Activated T-helper 17 cell treated with anti-CD3 and anti-CD28 coated beads, Interleukin-2, amount 50 U/mL, for 72 hours (primary cell): Measurements from ENCODE around the gene PLPP2. TPM values are rescaled to one million over a fixed set of nuclear protein-coding genes. Genes with fewer than 3 reads are reported as not detected.

Source experiments
- ATAC-seq: fragments of 150-1000 bp; cut with Tn5 transposase; replicated peaks from 2 replicates; pipeline ENCODE4 v1.10.0; 2021; ENCODE audit warnings: mild to moderate bottlenecking, moderate library complexity
- H3K27ac Mint-ChIP-seq: one replicate; pipeline ENCODE4 v1.8.0; 2022; ENCODE audit warnings: mixed read lengths
- H3K27me3 Mint-ChIP-seq: one replicate; pipeline ENCODE4 v1.8.0; 2022; ENCODE audit warnings: mixed read lengths
- H3K36me3 Mint-ChIP-seq: one replicate; pipeline ENCODE4 v1.8.0; 2022; ENCODE audit warnings: low read depth, mild to moderate bottlenecking, mixed read lengths
- H3K4me1 Mint-ChIP-seq: one replicate; pipeline ENCODE4 v1.8.0; 2022; ENCODE audit warnings: mixed read lengths
- H3K4me3 Mint-ChIP-seq: one replicate; pipeline ENCODE4 v1.8.0; 2022; ENCODE audit warnings: mild to moderate bottlenecking, mixed read lengths
- H3K9me3 Mint-ChIP-seq: one replicate; pipeline ENCODE4 v1.8.0; 2022; ENCODE audit warnings: mixed read lengths
- total RNA-seq, 2 donors: library from RNA; stranded (reverse); gene quantifications; one replicate each; pipeline ENCODE4 v1.2.3, GENCODE V29; 2022

PLPP2 gene
- total RNA-seq: 1 to 10 TPM; 1.3 to 3.8 TPM

DNA sequence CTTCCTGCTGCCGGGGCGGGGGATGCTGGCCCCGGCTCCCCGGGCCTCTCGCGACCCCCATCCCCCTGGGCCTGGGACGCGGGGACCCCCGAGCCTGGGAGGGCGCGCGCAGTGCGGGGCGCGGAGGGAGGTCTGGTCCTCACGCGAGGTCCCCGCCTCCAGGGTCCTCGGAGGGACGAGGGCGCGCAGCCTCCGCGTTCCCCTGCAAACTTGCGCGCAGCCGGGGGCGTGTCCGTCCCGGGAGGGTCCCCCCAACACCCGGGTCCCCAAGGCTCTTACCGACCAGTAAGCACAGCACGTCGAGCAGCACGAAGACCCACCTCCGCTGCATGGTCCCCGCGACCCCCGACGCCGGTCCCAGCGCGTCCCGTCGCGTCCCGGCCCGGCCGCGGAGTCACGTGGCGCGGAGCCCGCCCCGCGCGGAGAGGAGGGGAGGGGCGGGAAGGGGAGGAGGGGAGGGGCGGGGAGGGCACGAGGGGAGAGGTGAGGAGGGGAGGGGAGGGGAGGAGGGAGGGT is at the start of gene PLPP2:
TSS of gene PLPP2 (minus strand) at position 398 of the 516 bp plus-strand sequence. CDS start at position 331, 67 bp downstream.
- Mint-ChIP-seq H3K36me3 (no peaks in the 10 kb centered on the region), H3K4me3 (peak within 1 kb of the TSS; percentile 44), H3K4me1 (no peaks in the 10 kb centered on the region), H3K27ac (peak within 1 kb of the TSS; percentile 46), H3K27me3 (peaks cover 27% of the 10 kb centered on the region), H3K9me3 (no peaks in the 10 kb centered on the region)
- no peak for ATAC-seq

DNA sequence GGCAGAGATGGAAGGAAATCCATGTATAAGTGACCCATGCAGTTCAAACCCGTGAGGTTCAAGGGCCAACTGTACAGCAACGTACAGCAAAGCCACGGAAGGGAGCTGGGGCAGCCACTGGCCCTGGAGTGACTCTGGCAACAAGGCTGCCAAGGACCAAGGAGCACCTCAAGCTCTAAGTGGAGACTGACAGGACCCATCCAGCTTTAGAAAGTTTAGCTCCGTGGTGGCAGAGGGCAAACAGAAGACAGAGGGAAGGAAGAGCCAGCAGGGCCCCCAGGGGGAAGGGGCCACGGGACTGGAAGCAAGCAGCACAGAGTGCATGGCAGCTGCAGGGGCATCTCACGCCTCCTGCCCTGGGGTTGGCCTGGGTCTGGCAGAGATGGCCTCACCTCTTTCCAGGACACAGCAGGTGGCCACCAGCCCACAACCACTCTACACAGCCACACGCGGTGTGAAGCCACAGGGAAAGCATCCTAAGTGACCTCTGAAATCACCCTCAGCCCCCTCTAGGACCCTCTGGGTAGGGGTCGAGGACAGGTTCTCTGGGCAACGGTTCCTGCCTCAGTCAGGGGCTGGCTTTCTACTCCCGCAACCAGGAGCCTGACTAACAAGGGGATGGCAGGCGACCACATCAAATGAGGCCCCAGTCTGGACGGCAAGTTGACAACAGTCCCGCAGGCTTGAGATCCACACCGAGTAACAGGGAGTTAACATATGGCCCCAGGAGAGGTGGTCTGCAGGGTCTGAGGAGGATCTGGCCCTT is 49.6 kb upstream of the PLPP2 start:
- peak overlapping the region; percentile 80 for H3K27ac Mint-ChIP-seq
- peaks cover 33% of the 10 kb centered on the region for H3K4me1 Mint-ChIP-seq
- peaks cover 40% of the 10 kb centered on the region for H3K36me3 Mint-ChIP-seq
- H3K4me3 Mint-ChIP-seq: peak overlapping the region; percentile 32
- no peaks in the 10 kb centered on the region for H3K27me3 Mint-ChIP-seq
- no peak for ATAC-seq
- peaks cover 6% of the 10 kb centered on the region for H3K9me3 Mint-ChIP-seq

DNA sequence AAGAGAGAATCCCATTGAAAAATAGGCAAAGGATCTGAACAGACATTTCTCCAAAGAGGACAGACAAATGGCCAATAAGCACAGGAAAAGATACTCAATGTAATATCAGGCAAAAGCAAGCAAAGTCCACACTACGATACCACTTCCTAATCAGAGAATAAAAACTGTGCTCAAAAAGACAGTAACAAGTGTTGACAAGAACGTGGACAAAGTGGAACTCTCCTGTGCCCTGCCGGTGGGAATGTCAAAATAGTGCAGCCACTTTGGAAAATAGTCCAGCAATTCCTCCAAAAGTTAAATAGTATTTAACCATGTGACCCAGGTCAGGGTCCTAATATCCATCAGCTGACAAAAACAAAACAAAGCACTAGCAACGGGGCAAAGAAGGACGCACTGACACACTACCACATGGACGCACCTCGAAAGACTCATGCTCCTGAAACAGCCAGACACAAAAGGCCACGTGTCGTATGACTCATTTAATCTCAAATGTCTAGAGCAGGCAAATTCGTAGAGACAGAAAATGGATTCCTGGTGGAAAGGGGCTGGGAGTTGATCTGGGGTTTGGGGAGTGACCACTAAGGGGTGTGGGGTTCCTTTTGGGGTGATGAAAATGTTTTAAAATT is 48.2 kb upstream of the PLPP2 start:
- peaks cover 25% of the 10 kb centered on the region for H3K4me1 Mint-ChIP-seq
- no peak overlapping the region for H3K4me3 Mint-ChIP-seq

DNA sequence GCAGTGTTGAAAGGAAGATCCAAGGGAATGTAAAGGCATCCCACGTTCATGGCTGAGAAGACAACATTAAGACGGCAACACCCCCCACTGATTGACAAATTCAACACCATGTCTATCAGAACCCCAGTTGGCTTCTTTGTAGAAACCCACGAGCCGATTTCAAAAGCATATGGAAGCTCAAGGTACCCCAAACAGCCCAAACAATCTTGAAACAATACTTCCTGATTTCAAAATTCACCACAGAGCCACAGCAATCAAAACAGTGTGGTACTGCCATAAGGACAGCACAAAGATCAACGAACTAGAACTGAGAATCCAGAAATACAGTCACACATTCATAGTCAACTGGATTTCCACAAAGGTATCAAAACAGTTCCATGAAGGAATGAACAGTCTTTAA is 47.2 kb upstream of the PLPP2 start:
- no peak overlapping the region for H3K27ac Mint-ChIP-seq
- no peaks in the 10 kb centered on the region for H3K9me3 Mint-ChIP-seq
- H3K4me1 Mint-ChIP-seq: peaks cover 20% of the 10 kb centered on the region
- no peak overlapping the region for H3K4me3 Mint-ChIP-seq
- no peaks in the 10 kb centered on the region for H3K27me3 Mint-ChIP-seq
- peaks cover 49% of the 10 kb centered on the region for H3K36me3 Mint-ChIP-seq
- no peak for ATAC-seq

More for the DNA sequence above, 48.2 kb upstream of the PLPP2 start:
- peak; percentile 48 for ATAC-seq
- Mint-ChIP-seq H3K9me3 (no peaks in the 10 kb centered on the region), H3K27ac (no peak overlapping the region), H3K27me3 (no peaks in the 10 kb centered on the region), H3K36me3 (peaks cover 47% of the 10 kb centered on the region)

DNA sequence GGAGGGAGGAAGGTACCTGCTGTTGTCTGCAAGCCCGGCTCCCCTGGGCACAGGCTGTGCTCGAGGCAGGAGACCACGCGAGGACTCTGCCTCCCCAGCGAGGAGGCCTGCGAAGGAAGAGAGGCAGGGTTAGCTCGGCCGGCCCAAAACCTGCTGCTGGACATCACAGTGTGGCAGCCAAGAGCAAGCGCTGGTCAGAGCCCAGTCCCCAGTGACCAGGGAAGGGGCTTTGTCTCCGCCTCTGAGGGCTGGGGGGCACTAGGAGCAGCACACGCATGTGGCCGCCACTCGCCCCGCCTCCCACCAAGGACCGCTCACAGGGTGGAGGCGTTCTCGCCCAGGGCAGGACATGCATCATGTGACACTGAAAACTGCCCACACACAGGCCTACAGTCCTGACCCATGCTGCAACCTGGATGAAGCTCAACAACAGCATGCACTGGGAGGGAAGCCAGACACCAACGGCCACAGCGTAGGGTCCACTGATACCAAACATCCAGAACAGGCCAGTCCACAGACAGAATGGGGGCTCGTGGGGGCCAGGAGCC is 44.9 kb upstream of the PLPP2 start:
- H3K9me3 Mint-ChIP-seq: no peaks in the 10 kb centered on the region
- H3K27me3 Mint-ChIP-seq: no peaks in the 10 kb centered on the region
- no peak overlapping the region for H3K4me3 Mint-ChIP-seq
- no peak for ATAC-seq
- peaks cover 55% of the 10 kb centered on the region for H3K36me3 Mint-ChIP-seq
- peaks cover 19% of the 10 kb centered on the region for H3K4me1 Mint-ChIP-seq
- no peak overlapping the region for H3K27ac Mint-ChIP-seq

DNA sequence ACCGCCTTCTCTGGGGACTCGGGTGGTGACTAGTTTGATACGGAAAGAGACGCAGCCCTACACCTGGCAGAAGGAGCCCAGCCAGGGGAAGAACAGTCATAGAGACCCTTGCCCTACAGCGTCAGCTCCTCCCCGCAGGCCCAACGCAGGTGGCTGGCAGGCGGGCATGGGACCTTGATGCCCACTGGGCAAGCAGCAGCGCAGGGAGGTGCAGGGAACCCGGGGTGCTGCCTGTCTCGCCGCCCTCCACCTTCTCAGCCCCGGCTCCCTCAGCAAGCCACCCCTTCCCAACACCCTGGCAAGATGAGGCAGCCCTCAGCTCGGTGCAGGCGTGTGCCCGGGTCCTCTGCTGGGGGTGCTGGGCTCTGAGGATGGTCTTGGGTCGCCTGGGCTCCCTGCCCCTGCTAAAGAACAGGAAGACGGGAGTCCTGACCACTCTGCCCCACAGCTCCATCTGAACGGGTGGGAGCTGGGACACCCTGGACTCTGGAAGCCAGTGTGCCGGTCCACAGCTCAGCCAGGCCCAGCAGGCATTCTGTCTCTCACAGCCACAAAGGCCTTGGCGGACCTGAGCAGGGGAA is 44.4 kb upstream of the PLPP2 start:
- no peaks in the 10 kb centered on the region for H3K27me3 Mint-ChIP-seq
- ATAC-seq: no peak
- peaks cover 19% of the 10 kb centered on the region for H3K4me1 Mint-ChIP-seq
- H3K9me3 Mint-ChIP-seq: no peaks in the 10 kb centered on the region
- no peak overlapping the region for H3K27ac Mint-ChIP-seq
- no peak overlapping the region for H3K4me3 Mint-ChIP-seq
- H3K36me3 Mint-ChIP-seq: peaks cover 59% of the 10 kb centered on the region

DNA sequence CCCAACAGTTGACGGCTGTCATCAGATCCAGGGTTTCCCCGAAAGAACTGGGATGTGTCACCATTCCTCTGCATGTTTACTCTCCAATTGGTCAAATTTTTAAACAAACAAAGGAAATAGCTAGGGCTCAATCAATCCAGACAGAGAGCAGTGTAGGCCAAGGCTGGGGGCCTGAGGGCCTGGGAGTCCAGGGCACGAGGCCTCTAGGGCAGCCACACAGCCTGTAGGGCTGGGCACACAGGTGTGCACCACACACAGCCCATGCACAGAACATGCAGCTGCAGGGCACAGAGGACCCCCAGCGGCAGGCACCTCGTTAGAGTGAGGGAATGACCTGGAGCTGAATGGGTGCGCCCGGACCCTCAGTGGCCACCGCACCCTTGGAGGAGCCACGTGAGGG is 43.9 kb upstream of the PLPP2 start:
- no peak for ATAC-seq
- Mint-ChIP-seq H3K9me3 (no peaks in the 10 kb centered on the region), H3K36me3 (peaks cover 60% of the 10 kb centered on the region), H3K4me3 (no peak overlapping the region), H3K27me3 (no peaks in the 10 kb centered on the region), H3K4me1 (peaks cover 14% of the 10 kb centered on the region), H3K27ac (no peak overlapping the region)

DNA sequence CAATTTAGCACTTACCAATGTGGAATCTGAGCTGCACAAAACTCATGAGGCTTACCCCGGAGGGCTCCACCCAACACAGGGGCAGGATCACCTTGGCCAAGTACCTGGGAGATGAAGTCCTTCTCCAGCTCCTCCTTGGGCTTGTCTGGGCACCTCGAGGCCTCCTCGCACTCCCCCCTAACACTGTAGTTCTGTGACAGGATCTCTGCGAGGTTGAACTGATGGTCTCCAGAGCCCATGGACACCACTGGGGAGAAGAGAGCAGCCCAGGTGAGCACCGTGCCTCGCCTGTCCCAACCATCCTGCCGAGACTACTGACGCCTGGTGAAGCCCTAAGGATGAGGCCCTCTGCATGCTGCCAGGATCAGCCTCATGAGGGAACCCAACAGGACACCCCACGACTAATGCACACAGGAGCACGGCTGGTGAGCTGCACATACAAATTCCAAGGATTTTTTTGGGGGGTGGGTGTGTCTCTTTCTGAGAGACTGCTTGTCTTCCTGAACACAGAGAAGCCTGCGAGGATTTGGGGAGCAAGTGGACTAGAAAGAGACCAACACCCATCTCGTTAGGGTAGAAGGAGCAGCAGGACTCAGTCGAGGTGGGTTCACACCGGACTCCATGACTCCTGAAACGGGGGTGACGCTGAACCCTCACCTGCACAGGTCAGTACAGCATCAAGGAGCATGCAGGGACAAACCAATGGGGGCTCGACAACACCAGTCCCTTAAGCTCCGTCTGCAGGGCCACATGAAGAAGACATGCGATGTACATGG is 43.3 kb upstream of the PLPP2 start:
- ATAC-seq: no peak
- no peaks in the 10 kb centered on the region for H3K9me3 Mint-ChIP-seq
- H3K27me3 Mint-ChIP-seq: no peaks in the 10 kb centered on the region
- H3K27ac Mint-ChIP-seq: no peak overlapping the region
- H3K4me1 Mint-ChIP-seq: peaks cover 10% of the 10 kb centered on the region
- peaks cover 61% of the 10 kb centered on the region for H3K36me3 Mint-ChIP-seq
- H3K4me3 Mint-ChIP-seq: no peak overlapping the region

DNA sequence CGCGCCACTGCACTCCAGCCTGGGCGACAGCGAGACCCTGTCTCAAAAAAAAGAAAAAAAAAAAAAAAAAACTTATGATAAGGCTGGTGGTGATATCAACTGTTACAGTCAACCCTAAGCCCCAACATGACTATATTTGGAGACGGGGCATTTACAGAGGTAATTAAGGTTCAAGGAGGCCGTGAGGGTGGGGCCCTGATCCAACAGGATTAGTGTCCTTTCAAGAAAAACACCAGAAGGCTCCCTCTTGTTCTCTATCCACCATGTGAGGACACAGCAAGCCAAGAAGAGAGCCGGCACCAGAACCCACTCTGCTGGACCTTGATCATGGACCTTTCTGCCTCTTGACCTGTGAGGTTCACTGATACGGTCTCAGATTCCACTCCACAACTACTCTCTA is 39.3 kb upstream of the PLPP2 start:
- Mint-ChIP-seq H3K9me3 (no peaks in the 10 kb centered on the region), H3K27ac (no peak overlapping the region), H3K27me3 (no peaks in the 10 kb centered on the region), H3K4me1 (no peaks in the 10 kb centered on the region), H3K36me3 (peaks cover 76% of the 10 kb centered on the region), H3K4me3 (no peak overlapping the region)
- ATAC-seq: no peak

DNA sequence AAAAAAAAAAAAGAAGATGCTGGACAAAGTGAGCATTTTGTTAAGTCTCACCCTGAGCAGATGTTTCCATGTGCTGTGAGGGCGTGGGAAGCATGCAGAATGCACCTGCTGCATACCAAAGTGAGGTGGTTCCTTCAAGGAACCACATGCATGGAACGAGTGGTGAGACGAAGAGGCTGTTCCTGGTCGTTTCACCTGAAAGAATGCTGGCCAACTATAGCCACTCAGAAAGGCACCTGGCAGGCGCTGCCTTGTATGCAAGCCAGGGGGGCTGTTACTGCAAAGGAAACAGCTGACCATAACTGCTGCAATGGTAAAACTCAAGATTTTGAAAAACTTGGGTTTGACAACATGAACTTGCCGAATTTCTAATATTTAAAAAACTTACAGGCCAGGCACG is 38.7 kb upstream of the PLPP2 start:
- no peaks in the 10 kb centered on the region for H3K4me1 Mint-ChIP-seq
- H3K27me3 Mint-ChIP-seq: no peaks in the 10 kb centered on the region
- no peak for ATAC-seq
- no peak overlapping the region for H3K27ac Mint-ChIP-seq
- H3K9me3 Mint-ChIP-seq: no peaks in the 10 kb centered on the region
- H3K36me3 Mint-ChIP-seq: peaks cover 74% of the 10 kb centered on the region
- no peak overlapping the region for H3K4me3 Mint-ChIP-seq

DNA sequence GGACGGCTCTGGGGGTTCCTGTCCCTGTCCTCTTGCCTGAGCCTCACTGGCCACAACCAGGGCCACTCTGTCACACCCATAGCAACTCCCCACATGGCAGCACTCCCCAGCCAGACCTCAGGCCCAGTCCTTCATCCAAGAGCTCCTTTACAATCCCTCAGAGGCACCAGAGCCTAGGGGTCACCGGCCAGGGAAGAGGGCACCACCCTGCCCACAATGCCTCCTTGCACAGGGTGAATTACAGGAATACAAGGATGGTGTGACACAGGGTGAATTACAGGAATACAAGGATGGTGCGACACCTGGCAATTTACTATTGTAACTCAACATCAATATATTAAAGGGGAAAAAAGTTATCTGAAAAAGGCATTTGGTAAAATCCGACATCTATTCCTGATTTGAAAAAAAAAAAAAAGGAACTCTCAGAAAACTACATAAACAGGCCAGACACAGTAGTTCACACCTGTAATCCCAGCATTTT is 36.9 kb upstream of the PLPP2 start:
- H3K27ac Mint-ChIP-seq: no peak overlapping the region
- H3K36me3 Mint-ChIP-seq: peaks cover 61% of the 10 kb centered on the region

DNA sequence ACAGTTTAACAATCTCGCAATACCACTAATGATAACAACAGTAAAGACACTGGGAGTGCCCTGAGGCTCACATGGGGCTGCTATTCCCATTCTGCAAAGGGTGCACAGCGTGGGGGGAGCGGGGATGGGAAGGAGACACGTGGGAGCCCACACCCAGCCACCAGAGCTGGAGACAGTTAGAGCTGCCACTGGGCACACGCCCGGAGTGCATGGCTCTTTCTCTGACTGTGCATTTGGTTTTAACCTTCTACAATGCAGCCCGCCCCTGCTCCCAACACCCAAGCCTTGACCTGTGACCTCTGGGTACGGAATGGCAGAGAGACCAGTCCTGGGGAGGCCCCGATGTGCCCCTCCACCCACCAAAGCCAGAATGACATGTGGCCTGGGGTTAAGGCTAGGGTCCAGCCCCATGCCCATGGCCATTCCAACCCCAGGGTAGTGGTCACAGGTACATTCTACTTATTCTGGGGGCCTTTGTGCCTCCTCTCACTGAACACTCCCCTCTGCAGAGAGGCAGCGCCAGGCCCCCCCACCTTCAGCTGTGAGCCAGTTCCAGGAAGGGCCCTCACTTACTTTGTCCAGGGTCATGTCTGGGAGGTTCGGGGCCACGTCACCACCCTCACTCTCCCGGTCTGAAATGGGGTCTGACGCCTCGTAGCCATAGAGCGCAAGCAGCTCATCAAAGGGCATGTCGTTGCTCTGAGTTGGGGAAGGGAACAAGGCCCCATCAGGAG is 36.3 kb upstream of the PLPP2 start:
- H3K27me3 Mint-ChIP-seq: no peaks in the 10 kb centered on the region
- H3K4me3 Mint-ChIP-seq: no peak overlapping the region
- no peak for ATAC-seq
- no peaks in the 10 kb centered on the region for H3K4me1 Mint-ChIP-seq
- no peaks in the 10 kb centered on the region for H3K9me3 Mint-ChIP-seq
- H3K36me3 Mint-ChIP-seq: peaks cover 61% of the 10 kb centered on the region
- no peak overlapping the region for H3K27ac Mint-ChIP-seq

More for the DNA sequence above, 36.9 kb upstream of the PLPP2 start:
- no peaks in the 10 kb centered on the region for H3K4me1 Mint-ChIP-seq
- H3K4me3 Mint-ChIP-seq: no peak overlapping the region
- no peaks in the 10 kb centered on the region for H3K27me3 Mint-ChIP-seq
- H3K9me3 Mint-ChIP-seq: no peaks in the 10 kb centered on the region
- ATAC-seq: no peak

DNA sequence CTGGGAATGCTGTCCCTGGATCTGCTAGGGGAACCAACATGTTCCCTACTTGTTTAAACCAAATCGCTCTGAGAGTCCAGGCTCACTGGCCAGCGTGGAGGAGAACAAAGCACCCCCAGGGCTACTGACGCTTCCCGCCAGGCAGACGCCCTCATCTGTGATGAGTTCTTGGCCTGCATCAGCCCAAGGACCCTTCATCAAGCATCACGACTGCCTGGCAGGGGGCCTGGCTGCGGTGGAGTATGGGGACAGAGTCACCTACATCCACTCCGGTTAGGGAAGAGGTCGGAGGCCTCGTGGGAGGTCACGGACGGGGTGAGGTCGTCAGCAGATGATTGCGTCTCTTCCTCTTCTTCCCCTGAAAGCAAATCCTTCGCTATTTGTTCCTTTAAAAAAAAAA is 35.7 kb upstream of the PLPP2 start:
- H3K9me3 Mint-ChIP-seq: no peaks in the 10 kb centered on the region
- no peaks in the 10 kb centered on the region for H3K27me3 Mint-ChIP-seq
- H3K4me3 Mint-ChIP-seq: no peak overlapping the region
- no peaks in the 10 kb centered on the region for H3K4me1 Mint-ChIP-seq
- H3K27ac Mint-ChIP-seq: no peak overlapping the region
- no peak for ATAC-seq
- H3K36me3 Mint-ChIP-seq: peaks cover 61% of the 10 kb centered on the region
